Measurements from ENCODE around the gene MYO1C.
"Not testable (repeated sequence)": the region's sequence is repeated elsewhere in the genome, so short reads cannot be mapped to it uniquely, and the experiment has no call there.

The MYO1C gene

DNA sequence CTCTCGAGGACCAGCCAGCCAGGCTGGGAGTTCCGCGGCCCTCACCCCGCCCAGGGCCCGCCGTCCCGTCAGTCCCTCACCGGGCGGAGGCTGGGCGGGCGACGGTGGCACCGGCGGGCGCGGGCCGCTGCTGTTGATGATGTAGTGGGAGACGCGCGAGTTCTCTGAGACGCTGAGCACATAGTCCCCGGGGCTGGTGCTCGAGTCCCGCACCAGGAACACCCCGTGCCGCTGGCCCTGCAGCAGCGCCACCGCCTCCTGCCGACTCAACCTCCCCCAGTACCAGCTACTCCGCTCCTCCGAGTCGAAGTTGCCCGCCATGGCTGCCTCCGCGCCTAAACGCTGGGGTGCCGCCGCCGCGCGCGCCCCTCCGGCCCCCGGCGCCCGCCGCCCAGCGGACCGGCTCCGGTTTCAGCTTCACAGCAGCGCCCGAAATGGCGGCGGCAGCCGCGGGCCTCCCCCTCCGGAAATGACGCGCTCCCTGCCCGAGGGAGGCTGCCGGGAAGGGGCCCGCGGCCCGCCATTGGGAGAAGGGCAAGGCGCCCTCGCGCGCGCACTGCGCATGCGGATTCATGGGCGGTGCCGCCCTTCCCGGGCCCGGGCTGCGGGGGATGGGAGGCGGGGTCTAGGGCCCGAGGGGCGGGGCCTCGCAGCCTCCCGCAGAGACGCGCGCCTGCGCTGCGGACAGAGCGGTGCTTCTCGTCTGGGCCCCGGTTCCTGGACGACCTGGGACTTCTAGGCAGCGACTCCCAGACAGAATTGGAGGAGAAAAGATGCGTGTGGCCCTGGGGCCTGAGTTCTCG, 36.5 kb downstream of the MYO1C start, which contains the start of gene CRK:
CRK (minus strand) TSS at position 436 of the 803 bp plus-strand sequence; CDS start at position 321, 115 bp downstream.
- DNase-seq, result peak; percentile 99

DNA sequence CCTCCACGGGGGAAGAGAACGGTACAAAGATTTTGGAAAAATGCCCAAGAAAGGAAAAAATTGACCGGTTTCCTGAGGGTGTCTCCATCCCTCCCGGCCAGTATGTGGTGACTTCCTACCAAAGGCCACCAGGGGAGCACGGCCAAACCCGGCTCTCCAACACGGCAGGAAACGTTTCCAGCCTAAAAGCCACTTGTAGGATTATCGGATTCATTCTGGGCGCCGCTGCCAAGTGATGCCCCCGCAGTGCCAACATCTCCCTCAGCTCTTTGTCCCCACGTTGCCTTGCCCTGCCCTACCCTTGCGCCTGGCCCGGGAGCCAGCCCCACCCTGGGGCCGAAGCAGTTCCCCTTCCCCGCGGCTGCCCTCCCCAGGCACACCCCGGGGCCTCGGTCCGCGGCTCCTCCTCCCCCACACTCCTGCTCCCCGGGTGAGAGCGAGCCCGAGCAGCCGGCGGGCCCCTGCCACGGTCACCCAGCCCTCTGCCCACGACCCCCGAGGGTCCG, 37.1 kb downstream of the MYO1C start:
- DNase-seq, result peak; percentile 88

DNA sequence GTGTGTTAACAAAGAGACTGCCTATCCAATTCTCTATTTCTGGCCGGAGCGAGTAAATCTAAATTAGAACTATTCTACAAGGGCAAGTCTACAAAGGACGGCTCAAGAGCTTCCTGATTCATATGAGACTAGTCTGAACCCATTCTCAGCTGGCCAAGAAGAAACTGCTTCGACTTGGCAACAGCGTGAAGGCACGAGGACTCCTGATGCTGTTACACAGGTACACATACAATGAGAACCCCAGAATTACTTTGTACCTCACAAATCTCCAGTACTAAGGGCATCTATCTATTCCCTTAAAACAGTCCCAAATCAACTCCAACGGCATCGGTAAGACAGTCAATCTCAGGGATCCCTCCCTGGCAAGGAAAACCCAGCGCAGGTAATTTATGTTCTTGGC, 37.9 kb downstream of the MYO1C start:
- no peak for DNase-seq

DNA sequence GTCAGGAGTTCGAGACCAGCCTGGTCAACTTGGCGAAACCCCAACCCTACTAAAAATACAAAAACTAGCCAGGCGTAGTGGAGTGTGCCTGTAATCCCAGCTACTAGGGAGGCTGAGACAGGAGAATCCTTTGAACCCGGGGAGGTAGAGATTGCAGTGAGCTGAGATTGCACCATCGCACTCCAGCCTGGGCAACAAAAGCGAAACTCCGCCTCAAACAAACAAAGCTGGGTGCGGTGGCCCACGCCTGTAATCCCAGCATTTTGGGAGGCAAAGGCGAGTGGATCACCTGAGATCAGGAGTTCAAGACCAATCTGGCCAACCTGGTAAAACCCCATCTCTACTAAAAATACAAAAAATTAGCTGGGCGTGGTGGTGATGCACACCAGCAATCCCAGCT, 38.8 kb downstream of the MYO1C start:
- DNase-seq, result not testable (repeated sequence)

- DNase-seq, result no peak
Measured at GRCh38 chr17:1452836-1453235, 39.6 kb downstream of the MYO1C start.

DNA sequence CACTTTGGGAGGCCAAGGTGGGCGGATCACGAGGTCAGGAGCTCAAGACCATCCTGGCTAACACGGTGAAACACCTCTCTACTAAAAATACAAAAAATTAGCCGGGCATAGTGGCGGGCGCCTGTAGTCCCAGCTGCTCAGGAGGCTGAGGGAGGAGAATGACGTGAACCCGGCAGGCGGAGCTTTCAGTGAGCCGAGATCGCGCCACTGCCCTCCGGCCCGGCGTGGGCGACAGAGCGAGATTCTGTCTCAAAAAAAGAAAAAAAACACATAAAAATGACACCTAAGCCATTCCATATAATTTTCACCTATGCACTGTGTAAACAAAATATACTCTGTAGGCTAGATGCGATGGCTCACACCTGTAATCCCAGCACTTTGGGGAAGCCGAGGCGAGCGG, 42.2 kb downstream of the MYO1C start:
- DNase-seq, result not testable (repeated sequence)

GRCh38 chr17:1449412-1449967, 43.0 kb downstream of the MYO1C start:
- no peak for DNase-seq

DNA sequence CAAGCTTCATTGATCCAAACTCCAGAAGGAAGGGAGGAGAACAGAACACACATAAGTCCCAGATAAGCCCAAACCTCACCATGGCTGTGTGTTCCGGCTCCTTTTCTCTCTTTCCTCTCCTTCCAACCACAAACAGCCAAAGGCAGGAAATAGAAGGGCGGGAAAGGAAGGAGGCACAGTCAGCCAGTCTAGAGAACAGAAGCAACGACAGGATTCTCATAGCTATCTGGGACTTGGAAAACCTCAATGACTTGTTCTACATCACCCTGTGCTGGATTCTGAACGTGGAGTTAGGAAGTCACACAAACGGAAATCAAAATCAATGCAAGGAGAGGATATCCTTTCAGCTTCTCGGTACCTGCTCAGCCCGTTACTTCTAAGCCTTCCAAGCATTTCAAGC, 45.4 kb downstream of the MYO1C start:
- no peak for DNase-seq

DNA sequence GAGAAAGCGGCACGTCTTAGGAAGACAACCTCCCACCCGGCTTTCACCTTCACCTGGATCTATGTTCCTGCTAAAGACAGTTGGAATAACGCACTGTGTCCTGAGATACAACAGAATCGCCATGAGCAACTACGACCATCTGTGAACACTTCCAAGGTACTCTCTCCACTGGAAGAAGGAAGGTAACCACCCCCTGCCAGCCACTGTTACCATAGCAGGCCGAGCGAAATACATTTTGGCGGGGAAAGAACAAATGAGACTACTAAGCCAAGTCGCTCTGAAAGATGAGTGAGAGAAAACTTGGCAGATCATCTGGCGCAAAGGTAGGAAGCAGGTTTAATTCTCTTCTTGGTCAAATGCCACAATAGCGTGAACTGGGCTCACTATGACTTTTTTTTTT, 46.3 kb downstream of the MYO1C start:
- DNase-seq, result no peak

DNA sequence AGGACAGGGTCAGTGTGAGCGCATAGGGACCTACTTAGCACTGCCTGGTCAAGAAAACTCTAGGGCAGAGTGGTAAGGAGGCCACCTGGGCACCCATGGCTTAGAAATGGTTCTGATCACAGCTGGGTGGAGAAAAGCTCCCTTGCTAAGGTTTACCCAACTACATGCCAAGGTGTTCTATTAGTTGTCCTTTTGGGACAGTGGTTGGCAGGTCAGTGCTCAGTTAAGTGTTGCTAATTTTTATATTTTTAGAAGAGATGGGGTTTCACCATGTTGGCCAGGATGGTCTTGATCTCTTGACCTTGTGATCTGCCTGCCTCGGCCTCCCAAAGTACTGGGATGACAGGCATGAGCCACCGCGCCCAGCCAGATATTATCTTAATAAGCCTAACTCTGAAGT, 46.8 kb downstream of the MYO1C start:
- not testable (repeated sequence) for DNase-seq

DNA sequence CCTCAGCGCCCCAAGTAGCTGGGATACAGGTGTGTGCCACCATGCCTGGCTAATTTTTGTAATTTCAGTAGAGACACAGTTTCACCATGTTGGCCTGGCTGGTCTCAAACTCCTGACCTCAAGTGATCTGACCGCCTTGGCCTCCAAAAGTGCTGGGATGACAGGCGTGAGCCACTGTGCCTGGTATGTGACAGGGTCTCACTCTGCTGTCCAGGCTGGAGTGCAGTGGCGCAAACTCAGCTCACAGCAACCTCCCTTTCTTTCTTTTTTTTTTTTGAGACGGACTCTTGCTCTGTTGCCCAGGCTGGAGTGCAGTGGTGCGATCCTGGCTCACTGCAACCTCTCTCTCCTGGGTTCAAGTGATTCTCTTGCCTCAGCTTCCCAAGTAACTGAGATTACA, 49.8 kb downstream of the MYO1C start:
- not testable (repeated sequence) for DNase-seq

- no peak for DNase-seq
Measured at GRCh38 chr17:1442187-1442586, 50.3 kb downstream of the MYO1C start.

DNA sequence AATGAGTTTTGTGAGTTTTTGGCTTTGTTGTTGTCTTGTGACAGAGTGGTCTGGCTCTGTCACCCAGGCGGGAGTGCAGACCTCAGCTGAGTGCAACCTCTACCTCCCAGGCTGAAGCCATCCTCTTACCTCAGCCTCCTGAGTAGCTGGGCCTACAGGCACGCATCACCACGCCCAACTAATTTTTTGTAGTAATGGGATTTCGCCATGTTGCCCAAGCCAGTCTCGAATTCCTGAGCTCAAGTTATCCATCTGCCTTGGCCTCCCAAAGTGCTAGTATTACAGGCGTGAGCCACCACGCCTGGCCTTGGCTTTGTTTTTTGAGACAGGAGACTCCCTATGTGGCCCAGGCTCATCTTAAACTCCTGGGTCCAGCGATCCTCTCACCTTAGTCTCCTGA, 51.6 kb downstream of the MYO1C start:
- DNase-seq, result no peak

- DNase-seq, result peak; percentile 62
Measured at GRCh38 chr17:1438593-1439083, 53.8 kb downstream of the MYO1C start.

GRCh38 chr17:1435326-1435725, 57.2 kb downstream of the MYO1C start:
- no peak for DNase-seq

- no peak for DNase-seq
Measured at GRCh38 chr17:1434150-1434549, 58.3 kb downstream of the MYO1C start.

- no peak for DNase-seq
Measured at GRCh38 chr17:1431631-1432104, 60.8 kb downstream of the MYO1C start.

GRCh38 chr17:1423456-1424135, 68.9 kb downstream of the MYO1C start:
- no peak for DNase-seq

DNA sequence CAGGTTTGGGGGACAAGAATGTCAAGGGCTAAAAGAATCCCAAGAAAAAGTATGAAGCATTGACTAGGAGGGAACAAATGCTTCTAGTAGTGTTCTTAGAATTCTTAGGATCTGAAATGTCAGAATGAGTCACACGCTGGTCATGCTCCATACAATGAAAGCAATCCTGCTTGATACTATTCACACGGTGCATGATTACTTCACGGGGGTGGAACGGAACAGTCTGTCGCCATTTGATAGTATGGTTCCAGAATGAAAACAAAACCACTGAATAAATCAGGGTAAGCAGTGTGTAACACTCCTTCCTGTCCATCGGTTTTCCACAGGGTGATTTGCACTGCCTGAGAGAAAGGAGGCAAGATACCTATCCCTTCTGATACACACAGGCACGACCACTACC, 69.6 kb downstream of the MYO1C start:
- no peak for DNase-seq

- DNase-seq, result no peak
Measured at GRCh38 chr17:1421470-1421869, 71.0 kb downstream of the MYO1C start.

- no peak for DNase-seq
Measured at GRCh38 chr17:1420981-1421380, 71.5 kb downstream of the MYO1C start.

DNA sequence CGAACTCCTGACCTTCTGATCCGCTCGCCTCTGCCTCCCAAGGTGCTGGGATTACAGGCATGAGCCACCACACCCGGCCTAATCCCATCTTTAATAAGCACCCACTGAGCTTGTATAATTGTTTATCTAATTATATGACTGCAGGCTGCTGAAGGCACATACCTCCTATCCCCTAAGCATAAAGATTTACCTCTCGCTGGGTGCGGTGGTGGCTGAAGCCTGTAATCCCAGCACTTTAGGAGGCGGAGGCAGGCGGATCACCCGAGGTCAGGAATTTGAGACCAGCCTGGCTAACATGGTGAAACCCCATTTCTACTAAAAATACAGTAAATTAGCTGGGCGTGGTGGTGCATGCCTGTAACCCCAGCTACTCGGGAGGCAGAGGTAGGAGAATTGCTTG, 72.3 kb downstream of the MYO1C start:
- DNase-seq, result no peak

- not testable (repeated sequence) for DNase-seq
Measured at GRCh38 chr17:1418476-1418875, 74.0 kb downstream of the MYO1C start.

DNA sequence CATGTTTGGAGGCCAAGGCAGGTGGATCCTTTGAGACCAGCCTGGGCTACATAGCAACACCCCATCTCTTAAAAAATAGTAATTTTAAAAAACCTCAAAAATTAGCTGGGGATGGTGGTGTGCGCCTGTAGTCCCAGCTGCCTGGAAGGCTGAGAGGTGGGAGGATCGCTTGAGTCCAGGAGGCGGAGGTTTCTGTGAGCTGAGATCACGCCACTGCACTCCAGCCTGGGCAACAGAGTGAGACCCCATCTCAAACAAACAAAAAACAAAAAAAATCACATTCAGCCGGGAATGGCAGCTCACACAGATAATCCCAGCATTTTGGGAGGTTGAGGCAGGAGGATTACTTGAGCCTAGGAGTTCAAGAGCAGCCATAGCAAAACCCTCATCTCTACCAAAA, 76.1 kb downstream of the MYO1C start:
- no peak for DNase-seq

Data from islet precursor cell (in vitro differentiated cells).